PC-3 (cell line): ENCODE measurements around the gene CHRM2. TPM values are rescaled to one million over a fixed set of nuclear protein-coding genes. Genes with fewer than 3 reads are reported as not detected.

ENCODE experiments used
- ATAC-seq: fragments of 200-7000 bp; cut with Tn5 transposase; 2 replicates; pipeline ENCODE4 v1.9.1; 2020; ENCODE audit warnings: mild to moderate bottlenecking, moderate library complexity
- BruUV-seq: library from RNA; stranded (reverse); fragments of 400-500 nt; replicated peaks from 2 replicates; lab custom pipeline; 2021; lab: Mats Ljungman, UMichigan
- CTCF ChIA-PET: fragments of 300-600 bp; sonication (Branson Sonifier 250); formaldehyde crosslinking; loops from one replicate; lab custom pipeline; 2022; ENCODE audit warnings: antibody characterized with exemption; lab: Charles Lee
- POLR2A ChIA-PET: fragments of 300-600 bp; sonication (Branson Sonifier 250); formaldehyde crosslinking; loops from one replicate; lab custom pipeline; 2022; ENCODE audit warnings: antibody characterized with exemption; ENCODE audit not compliant: unreplicated experiment; lab: Charles Lee
- DNase-seq: peaks from one replicate; pipeline ENCODE4 v3.0.0-alpha.2; 2015
- H2AFZ ChIP-seq: fragments of 300-600 bp; sonication (generic); 2 replicates; pipeline ENCODE4 v1.6.0; 2016; ENCODE audit warnings: antibody characterized with exemption, low read length
- H3F3A ChIP-seq: fragments of 300-600 bp; sonication (generic); one replicate; pipeline ENCODE4 v1.6.0; 2017; ENCODE audit warnings: antibody characterized with exemption, low read length, control low read depth, mild to moderate bottlenecking; ENCODE audit not compliant: unreplicated experiment
- H3K27ac ChIP-seq: fragments of 300-600 bp; sonication (generic); 2 replicates; pipeline ENCODE4 v1.5.1; 2016; ENCODE audit warnings: mild to moderate bottlenecking, low read length
- H3K27me3 ChIP-seq: fragments of 300-600 bp; sonication (generic); 2 replicates; pipeline ENCODE4 v1.6.1; 2016; ENCODE audit warnings: low read length, mixed read lengths
- H3K36me3 ChIP-seq: fragments of 300-600 bp; sonication (generic); 2 replicates; pipeline ENCODE4 v1.6.1; 2016; ENCODE audit warnings: low read depth, mixed run types, low read length, mixed read lengths
- H3K4me1 ChIP-seq: fragments of 300-600 bp; sonication (generic); 2 replicates; pipeline ENCODE4 v1.5.1; 2016; ENCODE audit warnings: low read length; ENCODE audit not compliant: insufficient read depth
- H3K4me2 ChIP-seq: fragments of 300-600 bp; sonication (generic); 2 replicates; pipeline ENCODE4 v1.6.0; 2016; ENCODE audit warnings: low read length
- H3K4me3 ChIP-seq: fragments of 300-600 bp; sonication (generic); 2 replicates; pipeline ENCODE4 v1.5.1; 2016; ENCODE audit warnings: mild to moderate bottlenecking, low read length, mixed read lengths
- H3K79me2 ChIP-seq: fragments of 300-600 bp; sonication (generic); 2 replicates; pipeline ENCODE4 v1.6.1; 2017; ENCODE audit warnings: low read length, mixed read lengths
- H3K9ac ChIP-seq: fragments of 300-600 bp; sonication (generic); 2 replicates; pipeline ENCODE4 v1.6.0; 2016; ENCODE audit warnings: mild to moderate bottlenecking, low read length
- H3K9me2 ChIP-seq: fragments of 300-600 bp; sonication (generic); replicated peaks from 2 replicates; pipeline ENCODE4 v1.6.1; 2016; ENCODE audit warnings: mixed run types, low read length, mixed read lengths
- H3K9me3 ChIP-seq: fragments of 300-600 bp; sonication (generic); 2 replicates; pipeline ENCODE4 v1.6.1; 2016; ENCODE audit warnings: low read length, mixed read lengths
- H4K20me1 ChIP-seq: fragments of 300-600 bp; sonication (generic); 2 replicates; pipeline ENCODE4 v1.6.1; 2016; ENCODE audit warnings: low read length, mixed read lengths
- EZH2 ChIP-seq: fragments of 300-600 bp; sonication (generic); IDR thresholded peaks from one replicate; pipeline ENCODE4 v1.6.1; 2017; ENCODE audit warnings: antibody characterized with exemption, mild to moderate bottlenecking, low read length; ENCODE audit not compliant: unreplicated experiment
- EZH2phosphoT487 ChIP-seq: fragments of 300-600 bp; sonication (generic); IDR thresholded peaks from 2 replicates; pipeline ENCODE4 v1.6.1; 2018; ENCODE audit warnings: mild to moderate bottlenecking, antibody characterized with exemption, low read length, borderline replicate concordance
- intact Hi-C: fragments of 100-400 bp; cut with micrococcal nuclease; formaldehyde crosslinking; loops from 2 replicates; pipeline ENCODE4 v1.9.0; 2023
- total RNA-seq: library from RNA; depleted of rRNA; stranded (reverse); fragments of >200 nt; gene quantifications from 2 replicates; pipeline ENCODE4 v1.2.3, GENCODE V29; 2014
- TF ChIP-seq, protein P1 (sequence below): fragments of 300-600 bp; sonication (generic); conservative IDR thresholded peaks from 2 replicates; pipeline ENCODE4 v1.5.1; 2017; ENCODE audit warnings: antibody characterized with exemption, low read depth, mild to moderate bottlenecking, low read length

Gene CHRM2
- total RNA-seq, 1 experiment from 2014 or later: not detected

DNA sequence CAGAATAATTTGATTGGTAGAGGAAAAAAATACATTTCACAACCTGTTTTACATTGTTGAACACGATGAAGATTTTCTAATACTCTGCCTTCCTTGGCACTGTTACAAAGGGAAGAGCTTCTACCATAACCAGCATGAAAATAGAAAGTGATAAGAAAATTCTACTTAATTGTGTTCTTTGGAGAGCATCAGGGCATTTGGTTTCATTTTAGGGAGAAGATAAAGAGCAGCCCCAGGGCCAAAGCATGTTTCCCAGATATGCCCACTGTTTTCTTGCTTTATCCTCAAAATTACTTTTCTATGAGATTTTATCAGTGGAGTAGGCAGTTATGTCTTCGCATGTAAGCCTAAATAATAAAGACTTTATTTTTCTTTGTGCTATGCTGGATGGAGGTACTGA is 9.5 kb downstream of the CHRM2 start:
- Histone ChIP-seq H3K36me3 (no peaks in the 10 kb centered on the region), H3K79me2 (no peaks in the 10 kb centered on the region), H3K9me2 (no peaks in the 10 kb centered on the region), H3K9ac (no peak overlapping the region), H4K20me1 (no peaks in the 10 kb centered on the region), H3K27me3 (peaks cover 46% of the 10 kb centered on the region), H3K4me2 (no peak overlapping the region), H3K9me3 (no peaks in the 10 kb centered on the region), H3K4me1 (no peaks in the 10 kb centered on the region), H2AFZ (no peak overlapping the region), H3K4me3 (no peak overlapping the region), H3K27ac (no peak overlapping the region), H3F3A (no peaks in the 10 kb centered on the region)
- ChIA-PET CTCF (no interaction called here), POLR2A (no interaction called here)
- TF ChIP-seq EZH2phosphoT487 (no peak), EZH2 (no peak)
- TF ChIP-seq, protein P1, sequence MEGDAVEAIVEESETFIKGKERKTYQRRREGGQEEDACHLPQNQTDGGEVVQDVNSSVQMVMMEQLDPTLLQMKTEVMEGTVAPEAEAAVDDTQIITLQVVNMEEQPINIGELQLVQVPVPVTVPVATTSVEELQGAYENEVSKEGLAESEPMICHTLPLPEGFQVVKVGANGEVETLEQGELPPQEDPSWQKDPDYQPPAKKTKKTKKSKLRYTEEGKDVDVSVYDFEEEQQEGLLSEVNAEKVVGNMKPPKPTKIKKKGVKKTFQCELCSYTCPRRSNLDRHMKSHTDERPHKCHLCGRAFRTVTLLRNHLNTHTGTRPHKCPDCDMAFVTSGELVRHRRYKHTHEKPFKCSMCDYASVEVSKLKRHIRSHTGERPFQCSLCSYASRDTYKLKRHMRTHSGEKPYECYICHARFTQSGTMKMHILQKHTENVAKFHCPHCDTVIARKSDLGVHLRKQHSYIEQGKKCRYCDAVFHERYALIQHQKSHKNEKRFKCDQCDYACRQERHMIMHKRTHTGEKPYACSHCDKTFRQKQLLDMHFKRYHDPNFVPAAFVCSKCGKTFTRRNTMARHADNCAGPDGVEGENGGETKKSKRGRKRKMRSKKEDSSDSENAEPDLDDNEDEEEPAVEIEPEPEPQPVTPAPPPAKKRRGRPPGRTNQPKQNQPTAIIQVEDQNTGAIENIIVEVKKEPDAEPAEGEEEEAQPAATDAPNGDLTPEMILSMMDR: no peak
- intact Hi-C loops: loop anchor here (10.0 kb wide), 1 partner anchor 1027 kb away; no protein-coding TSS in a partner anchor
- no TSS peak for BruUV-seq
- DNase-seq (no peak), ATAC-seq (no peak)

DNA sequence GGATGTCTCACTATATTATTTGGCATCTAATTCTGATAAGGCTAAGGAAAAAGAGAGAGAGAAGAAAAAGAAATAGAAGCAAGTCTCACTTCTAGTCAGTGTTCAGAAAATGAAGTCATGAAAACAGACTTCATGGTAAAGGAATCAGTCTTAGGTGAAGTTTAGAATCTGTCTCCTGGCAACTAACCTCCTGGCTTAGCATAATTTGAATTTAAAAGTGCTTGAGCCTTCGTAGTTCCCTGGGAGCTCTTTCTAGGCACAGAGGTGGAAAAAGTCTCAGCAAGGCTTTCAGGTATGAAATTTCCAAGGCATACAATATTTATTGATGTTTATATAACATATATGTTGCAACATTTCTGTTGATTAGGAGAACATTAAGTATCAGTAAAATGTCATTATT is 10.4 kb downstream of the CHRM2 start:
- POLR2A ChIA-PET: no interaction called here
- Histone ChIP-seq H3K9me2 (no peaks in the 10 kb centered on the region), H2AFZ (no peak overlapping the region), H3K36me3 (no peaks in the 10 kb centered on the region), H3K27me3 (peaks cover 52% of the 10 kb centered on the region), H3K27ac (no peak overlapping the region), H3F3A (no peaks in the 10 kb centered on the region), H3K4me2 (no peak overlapping the region), H4K20me1 (no peaks in the 10 kb centered on the region), H3K9me3 (no peaks in the 10 kb centered on the region), H3K4me1 (no peaks in the 10 kb centered on the region), H3K79me2 (no peaks in the 10 kb centered on the region), H3K9ac (no peak overlapping the region), H3K4me3 (no peak overlapping the region)
- BruUV-seq: no TSS peak
- ATAC-seq: no peak
- CTCF ChIA-PET: no interaction called here
- TF ChIP-seq EZH2 (no peak), EZH2phosphoT487 (no peak)
- TF ChIP-seq, protein P1: no peak
- no peak for DNase-seq
- intact Hi-C loops: loop anchor here (10.0 kb wide), 1 partner anchor 1026 kb away; no protein-coding TSS in a partner anchor

DNA sequence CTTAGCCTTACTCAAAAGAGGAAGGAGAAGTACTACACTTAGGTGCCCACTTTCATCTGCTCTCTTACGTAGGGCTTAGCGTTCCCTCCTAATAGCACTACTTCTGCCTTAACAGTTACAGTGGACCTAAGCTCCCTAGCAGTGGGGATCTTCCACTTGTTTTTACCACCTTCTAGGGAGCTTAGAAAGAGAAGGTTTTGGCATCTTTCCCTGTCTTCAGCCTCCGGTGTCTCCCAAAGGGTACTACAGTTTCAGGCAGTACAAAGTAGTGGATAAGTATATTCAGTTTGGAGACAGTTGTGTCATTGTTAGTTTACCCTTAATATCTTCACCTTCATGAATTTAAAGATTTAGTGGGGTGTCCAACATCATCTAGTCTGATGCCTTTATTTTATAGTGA is 14.6 kb downstream of the CHRM2 start:
- Histone ChIP-seq H3K4me2 (no peak overlapping the region), H3K27ac (no peak overlapping the region), H3K9me2 (no peaks in the 10 kb centered on the region), H3K4me1 (no peaks in the 10 kb centered on the region), H3K79me2 (no peaks in the 10 kb centered on the region), H3K36me3 (no peaks in the 10 kb centered on the region), H3K9ac (no peak overlapping the region), H3K27me3 (peaks cover 65% of the 10 kb centered on the region), H4K20me1 (no peaks in the 10 kb centered on the region), H3K4me3 (no peak overlapping the region), H3K9me3 (no peaks in the 10 kb centered on the region), H2AFZ (no peak overlapping the region), H3F3A (no peaks in the 10 kb centered on the region)
- BruUV-seq: no TSS peak
- ATAC-seq (no peak), DNase-seq (no peak)
- CTCF ChIA-PET: no interaction called here
- intact Hi-C loops: no loop called here
- POLR2A ChIA-PET: no interaction called here
- TF ChIP-seq EZH2 (no peak), EZH2phosphoT487 (no peak)
- TF ChIP-seq, protein P1: no peak
